Measurements from ENCODE around the gene TMEM145. TPM values are rescaled to one million over a fixed set of nuclear protein-coding genes. Genes with fewer than 3 reads are reported as not detected.

The TMEM145 gene
- polyA plus RNA-seq, 3 donors: not detected

DNA sequence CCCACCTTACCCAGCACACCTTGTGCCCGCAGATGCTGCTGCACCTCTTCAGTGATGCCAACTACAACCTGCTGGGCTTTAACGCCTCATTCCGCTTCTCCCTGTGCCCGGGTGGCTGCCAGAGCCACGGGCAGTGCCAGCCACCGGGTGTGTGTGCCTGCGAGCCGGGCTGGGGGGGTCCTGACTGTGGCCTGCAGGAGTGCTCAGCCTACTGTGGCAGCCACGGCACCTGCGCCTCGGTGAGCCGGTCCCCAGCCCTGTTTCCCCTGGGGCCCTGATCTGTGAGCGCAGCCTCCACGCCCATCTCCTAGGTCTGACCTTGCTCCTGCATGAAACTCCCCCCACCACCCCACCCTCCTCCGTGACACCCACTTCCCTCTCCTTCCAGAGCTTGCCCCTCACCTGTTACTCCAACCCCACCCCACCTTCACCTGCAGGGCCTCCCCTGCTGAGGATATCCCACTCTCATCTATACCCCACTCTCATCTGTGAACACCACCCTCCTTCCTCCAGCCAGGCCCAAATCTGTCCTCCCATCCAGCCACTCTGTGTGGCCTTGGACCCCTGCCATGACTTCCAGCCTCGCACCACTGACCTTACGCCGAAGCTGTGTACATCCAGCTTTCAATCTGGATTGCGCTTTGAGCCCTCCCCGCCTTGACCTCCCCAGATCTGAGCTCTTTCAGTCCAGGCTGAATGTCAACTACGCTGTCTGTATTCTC is 21.0 kb downstream of the TMEM145 start:
- DNase-seq: no peak
- H3K9me3 ChIP-seq (replicated peaks in 1 of 2; ENCODE audit: control insufficient read depth in 1 of 2, insufficient read depth in 1 of 2, low read length in 2 of 2): no peaks in the 10 kb centered on the region
- TF ChIP-seq CTCF (IDR thresholded peaks at IDR 0.05): no peak
- H3K4me1 ChIP-seq (ENCODE audit: control insufficient read depth in 1 of 2, insufficient read depth in 2 of 2, low read length in 2 of 2): peaks cover 0 to 5% of the 10 kb centered on the region in 2 donors
- no peak overlapping the region for H3K4me3 ChIP-seq (replicated peaks in 1 of 3; ENCODE audit: low read depth in 2 of 3, low read length in 3 of 3)
- intact Hi-C loops (cut with micrococcal nuclease): no loop called here
- 96% methylated on average over 21 of the region's 21 CpGs for WGBS (ENCODE audit: insufficient coverage)
- no peak overlapping the region for H3K4me2 ChIP-seq (replicated peaks; ENCODE audit: extremely low read depth, low read length, poor library complexity, severe bottlenecking)
- H3K27ac ChIP-seq (ENCODE audit: low read depth in 1 of 2, low read length in 2 of 2): no peak overlapping the region
- H3K9me3 Mint-ChIP-seq: no peaks in the 10 kb centered on the region
- H2AFZ ChIP-seq (ENCODE audit: insufficient read depth, low read depth, low read length, poor library complexity, severe bottlenecking): no peak overlapping the region
- H4K20me1 ChIP-seq (ENCODE audit: insufficient read depth, low read length): no peaks in the 10 kb centered on the region
- H3K27me3 ChIP-seq (ENCODE audit: control insufficient read depth in 2 of 2, insufficient read depth in 2 of 2, low read length in 2 of 2): no peaks in the 10 kb centered on the region
- peaks cover 0 to 4% (median 0%) of the 10 kb centered on the region in 3 donors for H3K27me3 Mint-ChIP-seq (ENCODE audit: low read depth in 3 of 3)
- no peak overlapping the region for H3K27ac Mint-ChIP-seq
- H3K9ac ChIP-seq (ENCODE audit: insufficient read depth, low read length, poor library complexity, severe bottlenecking): no peak overlapping the region
- peaks cover 0 to 2% of the 10 kb centered on the region in 2 donors for H3K36me3 Mint-ChIP-seq
- no peaks in the 10 kb centered on the region for H3K79me2 ChIP-seq (ENCODE audit: insufficient read depth, low read length)
- peaks cover 7% of the 10 kb centered on the region for H3K4me1 Mint-ChIP-seq
- no peak overlapping the region for H3K4me3 Mint-ChIP-seq
- peaks cover 5 to 9% of the 10 kb centered on the region in 2 donors for H3K36me3 ChIP-seq (replicated peaks in 1 of 2; ENCODE audit: control insufficient read depth in 1 of 2, insufficient read depth in 2 of 2, low read length in 2 of 2)

DNA sequence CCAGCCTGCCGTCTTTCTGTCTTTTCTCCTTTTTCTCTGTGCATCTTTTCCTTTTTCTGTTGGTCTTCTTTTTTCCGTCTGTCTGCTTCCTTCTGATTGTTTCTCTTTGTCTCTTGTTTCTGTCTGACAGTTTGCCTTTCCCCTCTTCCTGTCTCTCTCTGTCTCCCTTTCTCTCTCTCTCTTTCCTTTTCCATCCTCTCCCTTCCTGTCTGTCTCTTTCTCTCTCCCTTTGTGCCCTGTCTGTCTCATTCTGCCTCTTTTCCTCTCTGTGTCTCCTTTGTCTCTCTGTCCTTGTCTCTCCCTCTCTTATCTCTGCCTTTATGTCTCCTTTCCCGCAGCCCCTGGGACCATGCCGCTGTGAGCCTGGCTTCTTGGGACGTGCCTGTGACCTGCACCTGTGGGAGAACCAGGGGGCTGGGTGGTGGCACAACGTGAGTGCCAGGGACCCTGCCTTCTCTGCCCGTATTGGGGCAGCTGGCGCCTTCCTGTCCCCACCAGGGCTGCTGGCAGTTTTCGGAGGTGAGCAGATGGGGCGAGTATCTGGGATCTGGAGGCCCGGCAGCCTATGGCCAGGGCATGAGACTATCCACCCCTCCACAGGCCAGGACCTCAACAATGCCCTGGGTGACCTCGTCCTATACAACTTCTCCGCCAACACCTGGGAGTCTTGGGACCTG is 21.7 kb downstream of the TMEM145 start:
- intact Hi-C loops (cut with micrococcal nuclease): no loop called here
- H3K4me3 ChIP-seq (replicated peaks in 1 of 3; ENCODE audit: low read depth in 2 of 3, low read length in 3 of 3): no peak overlapping the region
- H3K4me1 ChIP-seq (ENCODE audit: control insufficient read depth in 1 of 2, insufficient read depth in 2 of 2, low read length in 2 of 2): peaks cover 0 to 5% of the 10 kb centered on the region in 2 donors
- no peak for DNase-seq
- no peak overlapping the region for H2AFZ ChIP-seq (ENCODE audit: insufficient read depth, low read depth, low read length, poor library complexity, severe bottlenecking)
- H3K4me3 Mint-ChIP-seq: no peak overlapping the region
- no peak overlapping the region for H3K9ac ChIP-seq (ENCODE audit: insufficient read depth, low read length, poor library complexity, severe bottlenecking)
- no peak overlapping the region for H3K4me2 ChIP-seq (replicated peaks; ENCODE audit: extremely low read depth, low read length, poor library complexity, severe bottlenecking)
- H4K20me1 ChIP-seq (ENCODE audit: insufficient read depth, low read length): no peaks in the 10 kb centered on the region
- H3K27me3 ChIP-seq (ENCODE audit: control insufficient read depth in 2 of 2, insufficient read depth in 2 of 2, low read length in 2 of 2): no peaks in the 10 kb centered on the region
- no peak for TF ChIP-seq CTCF (IDR thresholded peaks at IDR 0.05)
- H3K36me3 Mint-ChIP-seq: peaks cover 0 to 2% of the 10 kb centered on the region in 2 donors
- no peak overlapping the region for H3K27ac Mint-ChIP-seq
- 95% methylated on average over 13 of the region's 13 CpGs for WGBS (ENCODE audit: insufficient coverage)
- H3K36me3 ChIP-seq (replicated peaks in 1 of 2; ENCODE audit: control insufficient read depth in 1 of 2, insufficient read depth in 2 of 2, low read length in 2 of 2): peaks cover 5 to 9% of the 10 kb centered on the region in 2 donors
- no peaks in the 10 kb centered on the region for H3K9me3 ChIP-seq (replicated peaks in 1 of 2; ENCODE audit: control insufficient read depth in 1 of 2, insufficient read depth in 1 of 2, low read length in 2 of 2)
- peaks cover 6% of the 10 kb centered on the region for H3K4me1 Mint-ChIP-seq
- peaks cover 0 to 4% (median 0%) of the 10 kb centered on the region in 3 donors for H3K27me3 Mint-ChIP-seq (ENCODE audit: low read depth in 3 of 3)
- H3K79me2 ChIP-seq (ENCODE audit: insufficient read depth, low read length): no peaks in the 10 kb centered on the region
- H3K27ac ChIP-seq (ENCODE audit: low read depth in 1 of 2, low read length in 2 of 2): no peak overlapping the region
- H3K9me3 Mint-ChIP-seq: no peaks in the 10 kb centered on the region
